HepG2 (cell line): Measurements from ENCODE around the gene IFT43. TPM values are rescaled to one million over a fixed set of nuclear protein-coding genes. Genes with fewer than 3 reads are reported as not detected.

Experiments
- ATAC-seq: fragments of 200-7000 bp; cut with Tn5 transposase; 3 replicates; pipeline ENCODE4 v1.9.1; 2020; ENCODE audit warnings: mild to moderate bottlenecking, moderate library complexity
- BruUV-seq: library from RNA; stranded (reverse); fragments of 400-500 nt; replicated peaks from 2 replicates; lab custom pipeline; 2021; lab: Mats Ljungman, UMichigan
- CTCF ChIA-PET: fragments of 300-600 bp; formaldehyde crosslinking; extraction: SDS; loops from one replicate; lab custom pipeline; 2021; ENCODE audit warnings: low total read pairs, inconsistent platforms, low intra/inter-chr PET ratio; lab: Yijun Ruan, JAX
- POLR2A ChIA-PET: fragments of 350-600 bp; sonication (Branson Sonifier 250); formaldehyde crosslinking; loops from one replicate; lab custom pipeline; 2020; ENCODE audit warnings: antibody characterized with exemption, inconsistent platforms; lab: Yijun Ruan, JAX
- DNase-seq: peaks from one replicate; pipeline ENCODE4 v3.0.0-alpha.2; 2015; ENCODE audit warnings: low spot score
- FAIRE-seq: peaks from 3 replicates; lab custom pipeline; 2011; peaks lifted over from hg19 to GRCh38; lab: Jason Lieb, UNC
- H2AFZ ChIP-seq: one replicate; pipeline ENCODE4 v1.6.1; 2011; ENCODE audit warnings: low read length, inconsistent platforms
- H3K27ac ChIP-seq: fragments of 300-600 bp; 3 replicates; pipeline ENCODE4 v1.8.0; 2011; ENCODE audit warnings: mixed run types, mild to moderate bottlenecking, mixed read lengths, low read length, inconsistent platforms; ENCODE audit not compliant: insufficient read depth; ENCODE audit errors: extremely low read length
- H3K27me3 ChIP-seq, 2 experiments: fragments of 200-600 bp in 1 of 2; 2 replicates in 1 of 2; 3 replicates in 1 of 2; pipeline versions ENCODE4 v1.6.0 to v1.8.0; 2011; ENCODE audit warnings: low read length in 2 of 2, mild to moderate bottlenecking in 2 of 2, moderate library complexity in 2 of 2, inconsistent platforms in 1 of 2; ENCODE audit not compliant: insufficient read depth in 2 of 2, control insufficient read depth in 1 of 2
- H3K36me3 ChIP-seq, 2 experiments: fragments of 200-600 bp in 1 of 2; replicated peaks in 1 of 2; 2 replicates in 1 of 2; 3 replicates in 1 of 2; pipeline versions ENCODE4 v1.5.1 to v1.8.0; 2011; ENCODE audit warnings: low read length in 2 of 2, inconsistent platforms in 1 of 2; ENCODE audit not compliant: insufficient read depth in 2 of 2, control insufficient read depth in 1 of 2
- H3K4me1 ChIP-seq: 2 replicates; pipeline ENCODE4 v1.5.1; 2012; ENCODE audit warnings: low read length, inconsistent platforms; ENCODE audit not compliant: insufficient read depth
- H3K4me2 ChIP-seq: 2 replicates; pipeline ENCODE4 v1.6.0; 2011; ENCODE audit warnings: low read depth, low read length, inconsistent platforms
- H3K4me3 ChIP-seq, 3 experiments: fragments of 200-600 bp in 1 of 3; sonication (generic), shearing (Covaris generic) in 1 of 3; replicated peaks in 1 of 3; 2 replicates each; pipeline ENCODE4 v1.5.1; 2011 to 2016; ENCODE audit warnings: low read length in 3 of 3, inconsistent platforms in 2 of 3, low read depth in 2 of 3, mild to moderate bottlenecking in 2 of 3, control low read depth in 1 of 3, mixed read lengths in 1 of 3; ENCODE audit not compliant: insufficient read depth in 1 of 3
- H3K79me2 ChIP-seq: one replicate; pipeline ENCODE4 v1.6.1; 2011; ENCODE audit warnings: low read length, inconsistent platforms; ENCODE audit not compliant: insufficient read depth
- H3K9ac ChIP-seq: 2 replicates; pipeline ENCODE4 v1.6.0; 2011; ENCODE audit warnings: mild to moderate bottlenecking, low read depth, low read length, inconsistent platforms; ENCODE audit not compliant: insufficient read depth
- H3K9me3 ChIP-seq: 2 replicates; pipeline ENCODE4 v1.5.1; 2012; ENCODE audit warnings: mild to moderate bottlenecking, low read length
- H4K20me1 ChIP-seq: 2 replicates; pipeline ENCODE4 v1.6.0; 2011; ENCODE audit warnings: inconsistent platforms, mild to moderate bottlenecking, low read length, moderate library complexity; ENCODE audit not compliant: insufficient read depth
- FOXC1 ChIP-seq: sonication (generic); formaldehyde crosslinking; IDR thresholded peaks from 2 replicates; pipeline ENCODE4 v1.8.0; 2022; ENCODE audit warnings: mild to moderate bottlenecking, missing genetic modification reagents, borderline replicate concordance
- GFI1 ChIP-seq: sonication (generic); formaldehyde crosslinking; IDR thresholded peaks from 2 replicates; pipeline ENCODE4 v1.5.0; 2020; ENCODE audit warnings: missing genetic modification reagents, mild to moderate bottlenecking, borderline replicate concordance
- HOXA7 ChIP-seq: sonication (generic); formaldehyde crosslinking; IDR thresholded peaks from 2 replicates; pipeline ENCODE4 v1.8.1; 2022; ENCODE audit warnings: mild to moderate bottlenecking, missing genetic modification reagents, moderate library complexity
- KDM2A ChIP-seq: sonication (generic); formaldehyde crosslinking; IDR thresholded peaks from 2 replicates; pipeline ENCODE4 v1.4.0; 2020; ENCODE audit warnings: low read depth, missing genetic modification reagents, borderline replicate concordance
- NFYC ChIP-seq: IDR thresholded peaks from 2 replicates; pipeline ENCODE4 v1.6.1; 2016; ENCODE audit warnings: missing genetic modification reagents, missing compliant biosample characterization
- ZBTB37 ChIP-seq: sonication (generic); formaldehyde crosslinking; IDR thresholded peaks from 2 replicates; pipeline ENCODE4 v1.4.0; 2020; ENCODE audit warnings: mild to moderate bottlenecking, missing genetic modification reagents
- ZNF660 ChIP-seq: sonication (generic); formaldehyde crosslinking; IDR thresholded peaks from 2 replicates; pipeline ENCODE4 v1.5.1; 2020; ENCODE audit warnings: mild to moderate bottlenecking, low read depth, missing genetic modification reagents, borderline replicate concordance
- WGBS: methylation state at CpG from one replicate; pipeline ENCODE4 v1.1.6; 2017; ENCODE audit warnings: low lambda C conversion rate; 5-methylcytosine and 5-hydroxymethylcytosine counted together
- in situ Hi-C: cut with HindIII; loops from 2 replicates; pipeline ENCODE4 v1.10.0; 2017; ENCODE audit warnings: low pct_unique_long_range_greater_than_20kb; ENCODE audit not compliant: extremely low pct_ligation_motif_present
- intact Hi-C: fragments of 100-400 bp; cut with micrococcal nuclease; formaldehyde crosslinking; loops from one replicate; pipeline ENCODE4 v1.10.0; 2022; ENCODE audit not compliant: unreplicated experiment
- polyA plus RNA-seq, 8 experiments: library from polyadenylated mRNA; depleted of rRNA in 3 of 8; stranded (reverse) in 7 of 8; unstranded in 1 of 8; fragments of >200 nt; fragmentation: Illumina TruSeq in 4 of 8; extraction: Trizol in 4 of 8; gene quantifications; 2 replicates each; pipeline versions ENCODE4 v1.2.1 to v1.2.3, GENCODE V29; 2011 to 2016; ENCODE audit warnings: low read depth in 4 of 8, missing spikeins in 1 of 8, mixed read lengths in 1 of 8; ENCODE audit not compliant: insufficient read depth in 1 of 8
- total RNA-seq, 5 experiments: library from RNA; depleted of rRNA; stranded (reverse); fragments of >200 nt; fragmentation: Illumina TruSeq; extraction: Trizol; gene quantifications; 2 replicates each; pipeline ENCODE4 v1.2.3, GENCODE V29; 2016; ENCODE audit warnings: low read depth in 1 of 5
- TF ChIP-seq, protein P1 (sequence below): sonication (generic); formaldehyde crosslinking; conservative IDR thresholded peaks from 2 replicates; pipeline ENCODE4 v1.8.1; 2023; ENCODE audit warnings: missing genetic modification reagents
- TF ChIP-seq, protein P2 (sequence below): sonication (generic); formaldehyde crosslinking; IDR thresholded peaks from 2 replicates; pipeline ENCODE4 v1.8.1; 2023; ENCODE audit warnings: mild to moderate bottlenecking, missing genetic modification reagents
- TF ChIP-seq, protein P3 (sequence below): sonication (generic); formaldehyde crosslinking; IDR thresholded peaks from 2 replicates; pipeline ENCODE4 v1.8.1; 2022; ENCODE audit warnings: low read depth, mild to moderate bottlenecking, missing genetic modification reagents
- TF ChIP-seq, protein P4 (sequence below): sonication (generic); formaldehyde crosslinking; IDR thresholded peaks from 2 replicates; pipeline ENCODE4 v1.4.0; 2020; ENCODE audit warnings: missing genetic modification reagents, mild to moderate bottlenecking, borderline replicate concordance

IFT43 gene
- total and polyA plus RNA-seq, 2 of the 13 experiments (the other 11 are each of a cell fraction or from before 2014, with no cell fraction given): 0.15 to 0.55 TPM

DNA sequence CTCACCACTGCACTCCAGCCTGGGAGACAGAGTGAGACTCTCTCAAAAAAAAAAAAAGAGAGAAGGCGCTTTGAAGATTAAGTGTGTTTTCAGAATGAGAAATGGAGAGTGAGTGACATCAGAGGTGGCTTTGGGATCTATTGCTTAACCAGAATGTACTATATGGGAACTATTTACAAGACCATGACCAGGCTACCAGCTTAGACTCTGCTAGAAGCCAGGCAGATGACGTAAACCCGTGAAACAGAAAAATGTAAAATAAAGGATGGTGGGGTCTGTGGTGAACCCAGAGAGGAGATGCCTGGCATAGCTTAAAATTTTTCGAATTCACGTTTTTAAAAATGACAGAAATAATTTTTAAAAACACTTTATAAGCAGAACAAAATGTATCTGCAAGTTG, 82.0 kb downstream of the IFT43 start:
- 40% methylated on average over 5 of the region's 5 CpGs for WGBS
- BruUV-seq: no TSS peak
- Histone ChIP-seq H3K4me2 (no peak overlapping the region), H3K4me3 (no peak overlapping the region), H4K20me1 (no peaks in the 10 kb centered on the region), H3K36me3 (no peaks in the 10 kb centered on the region), H3K9me3 (no peaks in the 10 kb centered on the region), H3K79me2 (no peaks in the 10 kb centered on the region), H2AFZ (no peak overlapping the region), H3K9ac (no peak overlapping the region), H3K27me3 (0 out of 5 replicates have a peak, but pooled peaks cover 0 to 3% of the 10 kb centered on the region in 2 experiments), H3K27ac (no peak overlapping the region), H3K4me1 (peaks cover 13% of the 10 kb centered on the region)
- FAIRE-seq (no peak), DNase-seq (no peak), ATAC-seq (no peak)
- in situ Hi-C loops: no loop called here
- POLR2A ChIA-PET: no interaction called here
- CTCF ChIA-PET: no interaction called here
- intact Hi-C loops: no loop called here
- TF ChIP-seq, protein P1, sequence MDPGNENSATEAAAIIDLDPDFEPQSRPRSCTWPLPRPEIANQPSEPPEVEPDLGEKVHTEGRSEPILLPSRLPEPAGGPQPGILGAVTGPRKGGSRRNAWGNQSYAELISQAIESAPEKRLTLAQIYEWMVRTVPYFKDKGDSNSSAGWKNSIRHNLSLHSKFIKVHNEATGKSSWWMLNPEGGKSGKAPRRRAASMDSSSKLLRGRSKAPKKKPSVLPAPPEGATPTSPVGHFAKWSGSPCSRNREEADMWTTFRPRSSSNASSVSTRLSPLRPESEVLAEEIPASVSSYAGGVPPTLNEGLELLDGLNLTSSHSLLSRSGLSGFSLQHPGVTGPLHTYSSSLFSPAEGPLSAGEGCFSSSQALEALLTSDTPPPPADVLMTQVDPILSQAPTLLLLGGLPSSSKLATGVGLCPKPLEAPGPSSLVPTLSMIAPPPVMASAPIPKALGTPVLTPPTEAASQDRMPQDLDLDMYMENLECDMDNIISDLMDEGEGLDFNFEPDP (CRISPR knock-in tag): no peak
- TF ChIP-seq GFI1 (CRISPR knock-in tag): no peak
- TF ChIP-seq, protein P2, sequence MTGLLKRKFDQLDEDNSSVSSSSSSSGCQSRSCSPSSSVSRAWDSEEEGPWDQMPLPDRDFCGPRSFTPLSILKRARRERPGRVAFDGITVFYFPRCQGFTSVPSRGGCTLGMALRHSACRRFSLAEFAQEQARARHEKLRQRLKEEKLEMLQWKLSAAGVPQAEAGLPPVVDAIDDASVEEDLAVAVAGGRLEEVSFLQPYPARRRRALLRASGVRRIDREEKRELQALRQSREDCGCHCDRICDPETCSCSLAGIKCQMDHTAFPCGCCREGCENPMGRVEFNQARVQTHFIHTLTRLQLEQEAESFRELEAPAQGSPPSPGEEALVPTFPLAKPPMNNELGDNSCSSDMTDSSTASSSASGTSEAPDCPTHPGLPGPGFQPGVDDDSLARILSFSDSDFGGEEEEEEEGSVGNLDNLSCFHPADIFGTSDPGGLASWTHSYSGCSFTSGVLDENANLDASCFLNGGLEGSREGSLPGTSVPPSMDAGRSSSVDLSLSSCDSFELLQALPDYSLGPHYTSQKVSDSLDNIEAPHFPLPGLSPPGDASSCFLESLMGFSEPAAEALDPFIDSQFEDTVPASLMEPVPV: no peak
- TF ChIP-seq NFYC (CRISPR knock-in tag): no peak
- no peak for TF ChIP-seq HOXA7 (CRISPR knock-in tag)
- TF ChIP-seq ZBTB37: no peak
- no peak for TF ChIP-seq FOXC1
- TF ChIP-seq, protein P3, sequence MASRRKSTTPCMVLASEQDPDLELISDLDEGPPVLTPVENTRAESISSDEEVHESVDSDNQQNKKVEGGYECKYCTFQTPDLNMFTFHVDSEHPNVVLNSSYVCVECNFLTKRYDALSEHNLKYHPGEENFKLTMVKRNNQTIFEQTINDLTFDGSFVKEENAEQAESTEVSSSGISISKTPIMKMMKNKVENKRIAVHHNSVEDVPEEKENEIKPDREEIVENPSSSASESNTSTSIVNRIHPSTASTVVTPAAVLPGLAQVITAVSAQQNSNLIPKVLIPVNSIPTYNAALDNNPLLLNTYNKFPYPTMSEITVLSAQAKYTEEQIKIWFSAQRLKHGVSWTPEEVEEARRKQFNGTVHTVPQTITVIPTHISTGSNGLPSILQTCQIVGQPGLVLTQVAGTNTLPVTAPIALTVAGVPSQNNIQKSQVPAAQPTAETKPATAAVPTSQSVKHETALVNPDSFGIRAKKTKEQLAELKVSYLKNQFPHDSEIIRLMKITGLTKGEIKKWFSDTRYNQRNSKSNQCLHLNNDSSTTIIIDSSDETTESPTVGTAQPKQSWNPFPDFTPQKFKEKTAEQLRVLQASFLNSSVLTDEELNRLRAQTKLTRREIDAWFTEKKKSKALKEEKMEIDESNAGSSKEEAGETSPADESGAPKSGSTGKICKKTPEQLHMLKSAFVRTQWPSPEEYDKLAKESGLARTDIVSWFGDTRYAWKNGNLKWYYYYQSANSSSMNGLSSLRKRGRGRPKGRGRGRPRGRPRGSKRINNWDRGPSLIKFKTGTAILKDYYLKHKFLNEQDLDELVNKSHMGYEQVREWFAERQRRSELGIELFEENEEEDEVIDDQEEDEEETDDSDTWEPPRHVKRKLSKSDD (CRISPR knock-in tag): no peak
- TF ChIP-seq ZNF660 (CRISPR knock-in tag): no peak
- TF ChIP-seq, protein P4, sequence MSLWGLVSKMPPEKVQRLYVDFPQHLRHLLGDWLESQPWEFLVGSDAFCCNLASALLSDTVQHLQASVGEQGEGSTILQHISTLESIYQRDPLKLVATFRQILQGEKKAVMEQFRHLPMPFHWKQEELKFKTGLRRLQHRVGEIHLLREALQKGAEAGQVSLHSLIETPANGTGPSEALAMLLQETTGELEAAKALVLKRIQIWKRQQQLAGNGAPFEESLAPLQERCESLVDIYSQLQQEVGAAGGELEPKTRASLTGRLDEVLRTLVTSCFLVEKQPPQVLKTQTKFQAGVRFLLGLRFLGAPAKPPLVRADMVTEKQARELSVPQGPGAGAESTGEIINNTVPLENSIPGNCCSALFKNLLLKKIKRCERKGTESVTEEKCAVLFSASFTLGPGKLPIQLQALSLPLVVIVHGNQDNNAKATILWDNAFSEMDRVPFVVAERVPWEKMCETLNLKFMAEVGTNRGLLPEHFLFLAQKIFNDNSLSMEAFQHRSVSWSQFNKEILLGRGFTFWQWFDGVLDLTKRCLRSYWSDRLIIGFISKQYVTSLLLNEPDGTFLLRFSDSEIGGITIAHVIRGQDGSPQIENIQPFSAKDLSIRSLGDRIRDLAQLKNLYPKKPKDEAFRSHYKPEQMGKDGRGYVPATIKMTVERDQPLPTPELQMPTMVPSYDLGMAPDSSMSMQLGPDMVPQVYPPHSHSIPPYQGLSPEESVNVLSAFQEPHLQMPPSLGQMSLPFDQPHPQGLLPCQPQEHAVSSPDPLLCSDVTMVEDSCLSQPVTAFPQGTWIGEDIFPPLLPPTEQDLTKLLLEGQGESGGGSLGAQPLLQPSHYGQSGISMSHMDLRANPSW (CRISPR knock-in tag): no peak
- TF ChIP-seq KDM2A: no peak
